C1 segment of cervical spinal cord (tissue), 14 donors: ENCODE measurements around the gene CENPP.
"Not testable (repeated sequence)": the region's sequence is repeated elsewhere in the genome, so short reads cannot be mapped to it uniquely, and the experiment has no call there.

Experiments used
- DNase-seq, 14 donors: peaks; one replicate each; lab custom pipeline; 2025; lab: John Stamatoyannopoulos, UW

The CENPP gene

DNA sequence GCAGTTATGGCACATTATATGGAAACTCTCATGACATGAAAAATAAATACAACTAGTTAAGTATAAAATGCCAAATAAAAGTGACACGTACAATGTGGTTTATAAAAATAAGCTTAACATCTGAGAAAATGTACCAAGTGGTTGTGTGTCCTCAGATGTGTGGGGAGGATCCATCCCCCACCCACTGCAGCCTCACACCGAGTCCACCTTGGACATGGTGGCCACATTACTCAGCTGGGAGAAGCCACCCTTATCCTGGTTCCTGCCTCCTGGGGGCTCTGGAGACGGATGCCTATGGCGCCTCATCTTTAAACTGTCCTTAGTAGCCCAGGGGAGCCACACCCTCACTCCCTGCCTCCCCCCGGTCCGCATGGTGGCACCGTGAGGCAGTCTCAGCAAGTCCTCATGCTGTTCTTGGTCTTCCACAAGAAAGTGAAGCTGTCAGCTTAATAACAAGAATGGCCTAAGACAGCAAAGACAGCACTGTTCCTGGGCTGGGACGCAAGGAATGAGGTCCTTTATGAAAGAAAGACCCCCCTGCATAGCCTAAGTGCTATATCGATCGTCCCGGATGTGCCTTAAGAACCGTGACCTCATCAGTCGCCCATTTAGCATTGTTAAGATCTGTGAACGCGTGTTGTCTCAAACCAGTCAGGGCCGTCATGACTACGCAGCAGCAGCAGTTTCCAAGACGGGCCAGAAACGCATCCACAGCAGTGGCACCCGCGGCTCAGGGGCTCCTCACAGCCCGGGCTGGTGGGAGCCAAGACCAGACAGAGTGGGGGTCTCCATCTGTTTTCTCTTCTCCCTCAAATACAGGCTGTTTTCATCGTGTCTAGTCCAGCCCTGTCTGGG is 287.7 kb downstream of the CENPP start:
- no peak for DNase-seq

DNA sequence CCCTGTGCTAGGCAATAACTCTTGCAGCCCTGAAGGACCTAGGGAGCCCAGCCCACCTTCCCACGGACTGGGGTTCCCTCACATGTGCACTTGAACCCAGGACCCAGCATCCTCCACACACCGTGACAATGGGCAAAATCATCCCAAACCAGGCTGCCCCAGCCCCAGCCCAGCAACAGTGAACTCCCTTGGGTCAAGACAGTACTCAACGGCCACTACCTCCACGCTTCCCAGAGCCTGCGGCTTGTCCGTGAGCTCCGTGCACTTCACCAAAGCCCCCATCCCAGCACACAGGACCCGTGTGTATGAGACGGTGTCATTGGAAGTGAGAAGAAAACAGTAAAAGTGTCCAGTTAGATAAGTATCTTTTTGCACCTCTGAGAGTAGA is 288.4 kb downstream of the CENPP start:
- no peak for DNase-seq

DNA sequence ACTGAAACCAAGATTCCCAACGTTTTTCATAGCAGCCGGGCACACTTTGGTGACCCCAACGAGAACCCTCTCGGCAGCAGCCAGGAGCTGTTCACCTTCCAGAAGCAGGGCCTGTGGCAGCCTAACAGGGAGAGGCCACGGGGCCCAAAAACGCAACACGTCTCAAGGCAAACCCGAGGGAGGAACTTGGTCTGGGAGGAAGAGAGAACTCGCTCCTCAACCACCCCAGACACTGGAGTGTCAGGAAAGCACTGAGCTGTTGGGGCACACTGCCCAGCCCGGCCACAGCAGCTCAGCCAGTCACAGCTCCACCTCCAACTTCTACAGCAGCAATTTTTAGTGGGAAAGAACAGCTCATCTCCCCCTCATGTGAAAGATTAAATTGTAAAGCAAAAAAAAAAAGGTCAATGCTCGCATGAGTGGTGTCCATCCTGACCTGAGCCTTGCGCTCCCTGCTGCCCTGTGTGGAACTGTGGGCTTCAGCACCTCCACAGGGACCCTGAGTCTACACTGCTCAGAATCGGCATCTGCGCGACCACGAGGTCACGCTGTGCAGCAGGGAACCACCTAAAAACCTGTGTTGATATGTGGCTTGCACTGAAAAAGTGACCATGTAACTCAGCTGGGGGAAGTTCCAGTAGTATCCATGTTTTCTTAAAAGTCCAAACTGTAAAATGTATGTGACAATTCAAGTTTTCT is 289.2 kb downstream of the CENPP start:
- peak in 3 of 14 donors; percentile 25 to 34 (median 27) for DNase-seq

DNA sequence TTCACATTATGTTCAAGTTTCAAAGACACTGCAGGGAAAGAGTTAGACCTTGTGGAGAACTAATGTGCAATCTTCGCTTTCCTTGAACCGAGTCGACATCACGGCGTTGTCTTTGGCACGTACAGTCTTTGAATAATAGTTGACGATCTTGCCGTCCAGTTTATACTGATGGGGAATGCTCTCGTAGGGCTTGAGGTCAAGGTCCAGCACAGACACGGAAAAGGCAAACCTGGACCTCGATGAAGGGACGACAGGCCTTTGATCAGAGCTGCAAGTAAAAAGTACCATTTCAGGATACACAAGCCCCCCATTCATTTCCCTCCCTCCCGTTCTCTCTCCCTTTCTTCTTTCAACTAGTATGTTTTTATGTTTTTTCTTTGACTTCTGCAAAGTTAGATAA is 290.0 kb downstream of the CENPP start:
- no peak for DNase-seq

DNA sequence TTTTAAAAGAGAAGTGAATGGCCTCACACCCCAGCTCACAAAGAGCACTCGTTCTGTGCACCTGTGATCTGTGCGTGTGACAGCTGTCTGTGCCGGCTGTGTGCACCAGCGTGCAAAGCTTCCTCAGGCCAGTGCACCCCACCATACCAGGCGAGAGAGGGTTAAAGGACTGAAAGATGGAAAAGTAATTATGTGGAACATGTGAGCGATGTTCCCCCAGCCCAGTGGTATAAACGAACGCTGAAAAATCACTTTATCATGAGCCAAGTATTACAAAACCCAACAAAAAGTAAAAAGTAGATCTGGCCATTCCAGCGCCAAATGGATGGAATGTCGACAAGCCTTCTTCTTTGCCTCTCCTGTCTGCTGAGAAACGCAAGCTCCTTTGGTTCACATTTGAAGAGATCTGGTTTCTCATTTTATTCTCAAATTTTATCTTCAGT is 290.5 kb downstream of the CENPP start:
- DNase-seq = no peak

DNA sequence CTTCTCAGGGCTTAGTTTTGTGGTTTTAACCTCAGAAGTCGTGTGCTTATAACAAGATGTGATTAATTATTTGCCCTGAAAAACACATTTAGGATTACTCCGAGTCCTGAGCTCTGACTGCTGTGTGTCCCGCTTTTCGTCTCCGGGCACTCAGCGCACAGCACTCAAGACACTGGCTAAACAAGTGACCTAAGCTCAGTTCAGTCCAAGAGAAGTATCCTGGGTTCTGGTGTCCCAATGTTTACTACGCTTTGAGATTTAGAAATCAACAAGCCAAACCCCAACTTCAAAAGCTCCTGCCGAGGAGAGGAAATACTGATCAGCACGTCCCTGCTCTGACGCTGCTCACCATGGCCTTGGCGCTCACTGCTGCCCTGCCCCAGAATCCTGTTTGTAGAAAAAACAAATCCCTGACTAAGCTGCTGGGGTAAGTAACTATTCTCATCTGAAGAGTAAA is 290.9 kb downstream of the CENPP start:
- DNase-seq = no peak

DNA sequence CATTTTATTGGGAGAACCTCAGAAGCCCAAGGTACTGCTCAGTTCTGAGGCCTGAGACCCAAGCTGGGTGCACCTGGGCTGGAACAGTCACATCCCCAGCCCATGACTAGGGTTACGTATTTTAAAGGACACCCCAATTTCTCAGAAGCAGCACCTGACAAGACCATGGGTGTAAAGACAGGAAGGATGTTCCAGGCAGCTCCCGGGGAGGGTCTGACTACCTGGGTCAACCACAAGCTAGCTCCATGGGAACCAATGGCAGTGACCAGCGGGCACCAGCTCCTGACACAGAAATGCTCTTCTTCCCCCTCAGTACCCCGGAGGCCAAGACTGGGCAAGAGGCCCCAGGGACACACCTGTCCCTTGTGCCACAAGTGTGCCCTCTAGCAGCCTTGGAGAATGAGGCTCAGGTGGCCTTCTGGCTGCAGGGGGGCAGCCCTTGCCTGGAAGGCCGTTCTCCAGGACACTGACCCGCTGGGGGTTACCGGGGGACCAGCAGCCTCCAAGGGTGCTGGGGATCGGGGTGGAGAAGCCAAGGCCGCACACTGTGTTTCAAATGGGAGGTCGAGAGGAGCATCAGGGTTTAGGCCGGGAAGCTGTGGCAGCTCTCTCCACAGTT is 291.6 kb downstream of the CENPP start:
- no peak for DNase-seq

DNA sequence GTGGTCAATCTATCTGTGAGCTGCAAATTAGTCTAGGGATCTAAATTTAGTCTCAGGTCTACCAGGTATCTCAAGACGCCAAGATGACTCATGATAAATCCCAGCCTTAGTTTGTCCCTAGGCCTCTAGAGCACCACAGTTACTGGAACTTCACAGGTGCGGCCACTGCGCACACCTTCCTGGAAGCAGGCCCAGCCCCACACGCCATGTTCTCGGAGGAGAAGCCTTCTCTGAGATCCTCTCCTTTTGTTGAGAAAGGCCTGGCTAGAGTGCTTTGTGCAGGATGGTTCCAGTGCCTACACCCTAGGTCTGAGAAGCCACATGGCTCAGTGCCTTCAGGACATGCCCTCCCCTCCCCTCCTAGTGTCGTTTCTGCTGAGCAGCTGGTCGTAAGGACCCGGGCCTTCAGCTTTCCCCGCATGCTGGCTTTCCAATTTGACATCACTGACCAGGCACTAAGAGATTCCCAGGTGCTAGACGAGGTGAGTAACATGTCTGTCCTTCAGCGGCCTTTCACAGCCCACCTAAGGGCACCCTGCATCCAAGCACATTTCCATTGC is 292.3 kb downstream of the CENPP start:
- DNase-seq = no peak

DNA sequence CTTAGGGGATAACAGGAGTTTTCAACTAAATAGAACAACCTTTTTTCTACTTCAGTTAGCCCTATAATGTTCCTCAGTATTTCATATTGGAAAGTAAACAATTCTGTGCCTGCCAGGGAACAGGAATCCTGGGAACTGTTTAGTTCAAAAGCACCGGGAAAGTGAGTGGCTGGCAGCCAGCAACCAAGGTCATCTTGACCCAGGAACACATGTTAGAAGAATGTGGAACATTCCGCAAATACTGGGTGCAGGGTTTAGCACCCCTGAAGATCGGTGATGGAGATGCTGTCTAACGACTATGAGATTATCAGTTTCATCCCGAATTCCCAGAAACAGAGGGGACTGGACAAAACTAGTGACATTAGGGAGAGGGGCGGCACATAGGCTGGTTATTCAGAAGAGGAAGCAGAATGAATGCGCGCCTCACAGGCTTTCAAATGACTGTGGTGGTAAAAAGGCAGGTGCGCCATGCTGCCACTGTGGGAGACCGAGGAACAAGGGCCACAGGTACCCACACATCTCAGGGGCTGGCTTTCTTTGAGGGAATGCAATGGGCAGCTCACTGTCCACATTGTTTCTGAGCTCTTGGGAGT is 293.0 kb downstream of the CENPP start:
- no peak for DNase-seq

DNA sequence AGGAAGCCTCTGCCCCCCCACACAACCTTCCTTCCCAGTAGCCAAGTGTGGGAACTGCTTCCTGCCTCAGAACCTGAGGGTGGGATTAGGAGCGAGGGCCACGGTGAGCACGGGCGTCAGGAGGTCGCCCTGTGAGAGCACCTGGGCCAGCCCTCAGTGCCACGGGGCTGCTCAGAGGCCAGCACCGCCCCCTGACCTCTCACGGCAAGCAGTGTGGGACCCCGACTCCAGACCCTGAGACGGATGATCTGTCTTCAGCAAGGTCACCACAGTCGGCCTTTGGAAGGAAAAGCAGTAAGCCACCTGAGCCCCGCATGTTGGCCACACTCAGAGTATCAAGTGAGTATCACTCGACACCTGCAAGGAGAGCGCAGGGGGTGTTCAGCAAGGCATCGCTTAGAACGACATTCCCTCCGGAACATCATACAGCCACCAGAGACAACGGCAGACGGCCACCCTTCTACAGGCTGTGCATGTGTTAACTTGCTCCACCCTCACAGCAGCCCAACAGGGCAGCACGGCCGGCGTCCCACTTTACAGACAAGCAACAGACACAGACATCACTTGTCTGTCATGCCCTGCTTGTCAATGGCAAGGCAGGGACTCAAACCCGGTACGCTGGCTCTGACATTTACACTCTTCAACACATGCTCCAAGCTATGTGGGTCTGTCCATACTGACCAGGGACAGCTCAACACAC is 294.0 kb downstream of the CENPP start:
- no peak for DNase-seq

DNA sequence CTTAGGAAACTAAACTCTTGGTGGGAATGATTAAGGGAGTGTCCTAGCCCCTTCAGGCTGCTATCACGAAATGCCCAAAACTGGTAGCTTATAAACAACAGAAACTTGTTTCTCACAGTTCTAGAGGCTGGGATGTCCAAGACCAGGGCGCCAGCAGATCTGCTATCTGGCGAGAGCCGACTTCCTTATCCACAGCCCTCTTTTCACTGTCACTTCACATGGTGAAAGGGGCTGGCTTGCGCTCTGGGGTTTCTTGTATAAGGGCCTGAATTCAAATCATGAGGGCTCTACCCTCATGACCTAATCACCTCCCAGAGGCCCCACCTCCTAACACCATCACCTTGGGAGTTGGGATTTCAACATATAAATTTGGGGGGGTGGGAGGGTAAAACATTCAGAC is 295.1 kb downstream of the CENPP start:
- no peak for DNase-seq

DNA sequence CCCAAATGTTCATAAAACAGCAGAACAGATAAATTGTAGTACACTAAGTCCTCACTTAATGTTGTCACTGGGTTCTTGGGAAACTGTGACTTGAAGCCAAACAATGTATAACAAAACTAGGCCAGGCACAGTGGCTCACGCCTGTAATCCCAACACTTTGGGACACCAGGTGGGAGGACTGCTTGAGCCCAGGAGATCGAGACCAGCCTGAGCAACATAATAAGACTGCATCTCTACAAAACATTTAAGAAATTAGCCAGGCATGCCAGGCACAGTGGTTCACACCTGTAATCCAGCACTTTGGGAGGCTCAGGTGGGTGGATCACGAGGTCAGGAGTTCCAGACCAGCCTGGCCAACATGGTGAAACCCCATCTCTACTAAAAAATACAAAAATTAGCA is 298.2 kb downstream of the CENPP start:
- DNase-seq = not testable (repeated sequence)

DNA sequence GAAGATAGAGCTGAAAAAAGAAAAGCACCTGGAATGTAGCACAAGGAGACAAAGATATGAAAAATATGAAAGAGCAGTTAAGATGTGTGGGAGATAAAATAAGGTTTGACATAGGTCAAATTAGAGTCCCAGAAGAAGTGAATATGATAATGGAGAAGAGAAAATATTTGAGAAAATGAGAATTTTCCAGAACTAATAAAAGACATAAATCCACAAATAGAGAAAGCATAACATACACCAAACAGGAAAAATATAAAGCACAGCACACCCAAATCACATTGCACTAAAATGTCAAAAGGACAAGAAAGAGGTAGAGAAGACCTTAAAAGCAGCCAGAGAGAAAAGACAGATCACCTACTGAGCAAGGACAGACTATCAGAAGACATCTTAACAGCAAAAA is 300.7 kb downstream of the CENPP start:
- DNase-seq = no peak

DNA sequence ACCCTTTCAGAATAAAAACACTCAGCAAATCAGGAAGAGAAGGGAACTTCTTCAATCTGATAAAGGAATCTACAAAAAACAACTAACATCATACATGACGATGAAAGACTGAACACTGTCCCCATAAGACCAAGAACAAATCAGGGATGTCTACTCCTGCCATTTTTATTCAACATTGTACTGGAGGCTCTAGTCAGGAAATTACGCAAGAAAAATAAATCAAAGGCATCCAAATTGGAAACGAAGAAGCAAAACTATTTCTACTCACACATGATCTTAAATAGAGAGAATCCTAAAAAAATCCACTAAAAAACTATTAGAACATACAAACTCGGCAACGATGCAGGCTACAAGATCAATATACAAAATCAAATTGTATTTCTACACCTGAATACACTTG is 301.9 kb downstream of the CENPP start:
- DNase-seq = no peak

DNA sequence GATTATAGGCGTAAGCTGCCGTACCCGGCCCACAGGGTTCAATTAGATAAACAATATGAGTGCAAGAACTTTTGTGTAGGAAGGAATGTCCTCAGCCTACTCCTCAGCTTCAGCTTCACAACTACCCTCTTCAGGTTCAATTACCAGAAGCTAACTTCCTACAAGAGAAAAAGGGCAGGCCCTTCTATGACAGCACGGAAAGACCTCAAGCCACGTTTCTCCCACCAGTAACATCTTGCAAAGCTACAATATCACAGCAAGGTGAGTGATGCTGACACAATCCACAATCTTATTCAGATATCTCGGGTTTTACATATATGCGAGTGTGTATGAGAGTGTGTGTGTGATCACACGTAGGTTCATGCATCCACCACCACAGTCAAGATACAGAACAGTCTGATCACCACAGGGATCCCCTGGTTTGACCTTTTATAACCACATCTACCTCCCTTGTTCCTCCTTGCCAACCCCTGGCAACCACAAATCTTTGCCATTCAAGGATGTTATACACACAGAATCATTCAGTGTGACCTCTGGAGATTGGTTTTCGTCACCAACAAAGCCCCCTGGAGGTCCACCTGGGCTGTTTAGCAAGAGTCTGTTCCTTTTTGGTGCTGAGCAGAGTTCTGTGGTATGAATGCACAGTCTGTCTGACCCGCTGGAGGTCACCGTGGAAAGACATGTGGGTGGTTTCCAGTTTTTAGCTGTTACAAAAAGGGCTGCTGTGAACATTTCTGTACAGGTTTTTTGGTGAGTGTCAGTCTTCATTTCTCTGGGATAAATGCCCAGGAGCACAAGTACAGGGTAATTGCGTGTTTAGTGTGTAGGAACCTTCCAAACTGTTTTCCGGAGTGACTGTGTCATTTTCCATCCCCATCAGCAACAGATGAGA is 305.9 kb downstream of the CENPP start:
- no peak for DNase-seq

DNA sequence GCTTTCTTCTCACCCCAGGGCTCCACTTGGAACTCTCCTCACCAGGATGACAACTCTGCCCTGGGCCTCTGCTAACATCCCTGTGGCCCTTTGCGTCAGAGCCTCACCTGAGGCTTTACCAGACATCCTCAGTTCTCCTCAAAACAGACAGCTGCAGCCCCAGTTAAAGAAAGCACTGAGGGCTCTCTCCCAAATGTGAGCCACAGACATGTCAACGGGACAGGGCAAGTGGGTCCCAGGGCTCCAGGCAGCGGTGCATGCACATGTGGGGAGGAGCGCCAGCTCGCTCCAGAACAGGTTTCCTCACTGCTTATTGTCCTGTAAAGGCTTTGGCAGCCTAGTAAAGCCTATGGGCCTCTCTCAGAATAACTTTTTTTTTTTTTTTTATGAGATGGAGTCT is 306.9 kb downstream of the CENPP start:
- no peak for DNase-seq

DNA sequence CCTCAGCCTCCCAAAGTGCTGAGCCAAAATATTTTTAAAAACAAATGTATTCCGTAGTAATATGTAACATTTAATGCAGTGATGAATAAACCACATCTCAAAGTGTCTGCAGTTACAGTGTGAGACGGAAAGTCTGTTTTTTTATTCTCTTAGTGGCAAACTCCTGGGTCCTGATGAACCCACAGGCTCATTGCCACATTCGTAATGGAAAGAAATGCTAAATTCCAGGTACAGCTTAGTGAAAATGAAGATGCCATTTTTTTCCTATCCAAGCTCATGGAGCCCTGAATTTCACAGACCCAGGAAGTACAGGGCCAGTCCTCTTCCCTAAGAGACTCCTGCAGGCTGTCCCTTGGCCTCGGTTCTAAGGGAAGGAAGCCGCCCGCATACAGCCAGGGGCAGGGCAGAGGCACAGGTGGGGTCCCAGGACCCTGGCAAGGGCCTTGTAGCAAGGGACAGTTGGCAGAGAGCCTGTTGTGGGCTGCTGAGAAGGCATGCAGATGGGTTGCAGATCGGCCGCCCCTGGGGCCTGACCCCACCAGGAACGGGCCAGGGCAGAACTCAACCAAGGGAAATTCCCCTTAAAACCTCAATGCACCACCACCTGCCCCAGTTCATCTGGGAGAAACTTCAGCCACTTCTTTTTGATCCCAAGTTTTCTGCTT is 308.0 kb downstream of the CENPP start:
- no peak for DNase-seq

DNA sequence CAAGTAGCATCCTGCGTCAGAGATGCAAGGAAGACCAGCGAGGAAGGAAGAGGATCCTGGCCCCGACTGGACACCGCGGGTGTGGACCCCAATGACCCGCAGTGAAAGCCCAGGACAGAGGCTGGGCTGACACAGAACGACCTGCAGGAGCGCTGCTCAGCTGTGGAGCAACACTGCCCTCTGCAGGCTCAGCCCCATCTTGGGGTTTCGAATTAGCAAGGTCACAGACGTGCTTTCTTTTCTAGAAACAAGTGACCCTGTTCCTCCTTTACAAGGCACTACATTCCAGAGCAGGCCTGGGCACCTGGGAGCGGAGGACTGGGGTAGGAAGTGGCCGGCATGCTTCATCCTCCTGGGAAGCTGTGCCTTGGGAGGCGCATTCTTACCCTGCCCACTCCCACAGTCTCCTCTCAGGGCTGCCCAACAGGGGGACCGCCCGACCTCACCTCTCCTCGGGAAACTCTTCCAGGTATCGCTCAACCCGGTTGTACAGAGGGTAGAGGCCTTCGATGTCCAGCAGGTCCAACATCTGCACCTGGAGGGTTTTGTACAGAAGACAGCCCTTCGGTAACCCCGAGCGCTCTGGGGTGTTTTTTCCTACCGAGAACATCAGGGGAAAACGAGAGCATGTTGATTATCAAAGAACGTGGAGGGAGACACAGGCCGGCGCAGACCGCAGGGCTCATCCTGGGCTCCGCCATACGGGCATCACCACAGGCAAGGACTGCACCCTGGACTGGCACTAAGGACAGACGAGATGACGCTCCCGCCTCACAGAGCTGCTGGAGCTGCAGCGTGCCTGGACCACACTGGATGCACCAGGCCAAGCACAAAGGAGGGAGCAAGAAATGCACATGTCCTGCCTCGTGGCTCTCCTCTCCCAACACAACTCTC is 309.2 kb downstream of the CENPP start:
- peak in 11 of 14 donors; percentile 2 to 66 (median 36) for DNase-seq

DNA sequence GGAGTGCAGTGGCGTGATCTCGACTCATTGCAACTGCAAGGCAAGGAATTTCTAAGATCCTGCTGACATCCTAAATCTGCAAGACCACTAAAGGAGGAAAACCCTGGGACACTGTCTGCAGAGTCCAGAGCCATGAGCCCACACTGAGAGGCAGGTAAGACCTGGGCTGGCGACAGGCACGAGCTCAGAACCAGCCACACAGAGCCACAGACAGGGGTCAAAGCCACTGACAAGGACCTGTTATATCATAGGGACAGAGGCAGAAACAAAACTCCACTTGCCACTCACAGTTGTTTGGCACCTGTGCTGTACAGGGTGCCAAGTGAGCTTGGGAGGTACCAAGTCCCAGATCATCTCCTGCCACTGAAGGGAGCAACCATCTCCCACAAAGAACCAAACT is 310.0 kb downstream of the CENPP start:
- DNase-seq = no peak
